Measurements from ENCODE around the gene IFT81.

The IFT81 gene

DNA sequence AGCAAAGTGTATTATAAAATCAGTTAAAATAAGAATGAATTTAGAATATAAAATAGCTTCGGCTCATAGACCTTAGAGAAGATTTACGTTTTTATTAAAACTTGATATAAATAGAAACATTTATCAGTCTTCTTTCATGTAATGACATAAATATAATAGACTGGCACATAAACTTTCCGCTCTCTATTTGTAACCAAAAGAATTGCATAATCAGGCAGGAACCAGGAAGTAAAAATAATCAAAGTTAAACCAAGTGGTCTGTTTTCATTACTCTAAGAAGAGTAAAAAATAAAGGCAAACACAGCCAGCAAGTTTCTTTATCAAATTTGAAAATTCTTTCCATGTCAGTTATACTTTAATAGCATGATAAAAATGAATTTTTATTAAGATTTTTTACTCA is 110.6 kb downstream of the IFT81 start:
- Histone ChIP-seq H3K27ac (ENCODE audit: low read length) (no peak overlapping the region), H3K9me3 (ENCODE audit: control insufficient read depth in 1 of 2, low read length in 2 of 2) (no peaks in the 10 kb centered on the region), H3K36me3 (ENCODE audit: control insufficient read depth in 1 of 2, insufficient read depth in 2 of 2, low read length in 2 of 2) (no peaks in the 10 kb centered on the region), H3K4me1 (ENCODE audit: control insufficient read depth in 1 of 2, insufficient read depth in 2 of 2, low read length in 2 of 2) (peaks cover 0 to 9% of the 10 kb centered on the region in 2 donors), H3K4me3 (ENCODE audit: low read depth in 1 of 2, low read length in 2 of 2) (no peak overlapping the region), H3K27me3 (ENCODE audit: low read depth, low read length) (no peaks in the 10 kb centered on the region)

GRCh38 chr12:110235383-110235782 is 111.2 kb downstream of the IFT81 start:
- Histone ChIP-seq H3K27ac (ENCODE audit: low read length) (no peak overlapping the region), H3K4me3 (ENCODE audit: low read depth in 1 of 2, low read length in 2 of 2) (no peak overlapping the region), H3K9me3 (ENCODE audit: control insufficient read depth in 1 of 2, low read length in 2 of 2) (no peaks in the 10 kb centered on the region), H3K4me1 (ENCODE audit: control insufficient read depth in 1 of 2, insufficient read depth in 2 of 2, low read length in 2 of 2) (peaks cover 0 to 9% of the 10 kb centered on the region in 2 donors), H3K36me3 (ENCODE audit: control insufficient read depth in 1 of 2, insufficient read depth in 2 of 2, low read length in 2 of 2) (no peaks in the 10 kb centered on the region), H3K27me3 (ENCODE audit: low read depth, low read length) (no peaks in the 10 kb centered on the region)

DNA sequence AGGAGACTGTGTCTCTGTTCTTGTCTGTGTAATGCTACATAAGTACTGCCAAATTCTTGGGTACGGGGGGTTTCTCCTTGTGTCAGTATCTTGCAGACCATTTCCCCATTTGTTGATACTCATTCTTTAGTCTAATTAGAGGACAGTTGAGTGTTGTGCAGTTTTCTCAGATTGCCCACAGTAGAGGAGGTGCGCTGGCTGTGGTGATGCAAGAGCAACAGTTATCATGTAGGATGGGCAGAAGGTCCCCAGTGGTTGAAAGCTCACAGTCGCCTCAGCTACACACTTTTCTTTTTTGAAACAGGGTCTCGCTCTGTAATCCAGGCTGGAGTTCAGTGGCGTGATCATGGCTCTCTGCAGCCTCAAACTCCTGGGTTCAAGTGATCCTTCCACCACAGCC is 119.1 kb downstream of the IFT81 start:
- H3K27ac ChIP-seq (ENCODE audit: low read length) = no peak overlapping the region
- no peaks in the 10 kb centered on the region for H3K27me3 ChIP-seq (ENCODE audit: low read depth, low read length)
- no peaks in the 10 kb centered on the region for H3K36me3 ChIP-seq (ENCODE audit: control insufficient read depth in 1 of 2, insufficient read depth in 2 of 2, low read length in 2 of 2)
- no peak overlapping the region for H3K4me3 ChIP-seq (ENCODE audit: low read depth in 1 of 2, low read length in 2 of 2)
- H3K4me1 ChIP-seq (ENCODE audit: control insufficient read depth in 1 of 2, insufficient read depth in 2 of 2, low read length in 2 of 2) = peaks cover 14 to 21% of the 10 kb centered on the region in 2 donors
- no peaks in the 10 kb centered on the region for H3K9me3 ChIP-seq (ENCODE audit: control insufficient read depth in 1 of 2, low read length in 2 of 2)

DNA sequence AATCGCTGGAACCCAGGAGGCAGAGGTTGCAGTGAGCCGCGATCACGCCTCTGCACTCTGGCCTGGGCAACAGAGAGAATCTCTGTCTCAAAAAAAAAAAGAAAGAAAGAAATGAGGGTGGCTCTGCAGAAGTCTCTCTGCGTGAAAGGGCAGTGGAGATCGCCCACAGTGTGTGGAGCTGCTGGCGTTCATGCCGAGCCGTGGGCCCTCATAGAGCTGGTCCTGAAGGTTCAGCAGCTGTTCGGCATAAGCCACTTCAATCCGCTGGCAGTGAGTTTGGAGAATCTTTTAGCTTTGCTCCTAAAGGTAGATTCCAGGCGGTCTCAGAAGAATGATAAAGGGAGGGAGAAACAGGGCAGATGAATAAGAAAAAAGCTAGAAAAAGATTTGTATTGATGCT is 120.2 kb downstream of the IFT81 start:
- Histone ChIP-seq H3K27ac (ENCODE audit: low read length) (no peak overlapping the region), H3K9me3 (ENCODE audit: control insufficient read depth in 1 of 2, low read length in 2 of 2) (no peaks in the 10 kb centered on the region), H3K4me1 (ENCODE audit: control insufficient read depth in 1 of 2, insufficient read depth in 2 of 2, low read length in 2 of 2) (peaks cover 16 to 30% of the 10 kb centered on the region in 2 donors), H3K36me3 (ENCODE audit: control insufficient read depth in 1 of 2, insufficient read depth in 2 of 2, low read length in 2 of 2) (no peaks in the 10 kb centered on the region), H3K27me3 (ENCODE audit: low read depth, low read length) (no peaks in the 10 kb centered on the region), H3K4me3 (ENCODE audit: low read depth in 1 of 2, low read length in 2 of 2) (no peak overlapping the region)

- Histone ChIP-seq H3K27me3 (ENCODE audit: low read depth, low read length) (no peaks in the 10 kb centered on the region), H3K4me1 (ENCODE audit: control insufficient read depth in 1 of 2, insufficient read depth in 2 of 2, low read length in 2 of 2) (peaks cover 16 to 35% of the 10 kb centered on the region in 2 donors), H3K36me3 (ENCODE audit: control insufficient read depth in 1 of 2, insufficient read depth in 2 of 2, low read length in 2 of 2) (no peaks in the 10 kb centered on the region), H3K4me3 (ENCODE audit: low read depth in 1 of 2, low read length in 2 of 2) (no peak overlapping the region), H3K27ac (ENCODE audit: low read length) (no peak overlapping the region), H3K9me3 (ENCODE audit: control insufficient read depth in 1 of 2, low read length in 2 of 2) (no peaks in the 10 kb centered on the region)
Measured at GRCh38 chr12:110244829-110245228, 120.7 kb downstream of the IFT81 start.

- no peak overlapping the region for H3K27ac ChIP-seq (ENCODE audit: low read length)
- no peaks in the 10 kb centered on the region for H3K27me3 ChIP-seq (ENCODE audit: low read depth, low read length)
- no peaks in the 10 kb centered on the region for H3K9me3 ChIP-seq (ENCODE audit: control insufficient read depth in 1 of 2, low read length in 2 of 2)
- H3K4me3 ChIP-seq (ENCODE audit: low read depth in 1 of 2, low read length in 2 of 2) = no peak overlapping the region
- H3K36me3 ChIP-seq (ENCODE audit: control insufficient read depth in 1 of 2, insufficient read depth in 2 of 2, low read length in 2 of 2) = no peaks in the 10 kb centered on the region
- peaks cover 16 to 40% of the 10 kb centered on the region in 2 donors for H3K4me1 ChIP-seq (ENCODE audit: control insufficient read depth in 1 of 2, insufficient read depth in 2 of 2, low read length in 2 of 2)
Measured at GRCh38 chr12:110245369-110245772, 121.2 kb downstream of the IFT81 start.

DNA sequence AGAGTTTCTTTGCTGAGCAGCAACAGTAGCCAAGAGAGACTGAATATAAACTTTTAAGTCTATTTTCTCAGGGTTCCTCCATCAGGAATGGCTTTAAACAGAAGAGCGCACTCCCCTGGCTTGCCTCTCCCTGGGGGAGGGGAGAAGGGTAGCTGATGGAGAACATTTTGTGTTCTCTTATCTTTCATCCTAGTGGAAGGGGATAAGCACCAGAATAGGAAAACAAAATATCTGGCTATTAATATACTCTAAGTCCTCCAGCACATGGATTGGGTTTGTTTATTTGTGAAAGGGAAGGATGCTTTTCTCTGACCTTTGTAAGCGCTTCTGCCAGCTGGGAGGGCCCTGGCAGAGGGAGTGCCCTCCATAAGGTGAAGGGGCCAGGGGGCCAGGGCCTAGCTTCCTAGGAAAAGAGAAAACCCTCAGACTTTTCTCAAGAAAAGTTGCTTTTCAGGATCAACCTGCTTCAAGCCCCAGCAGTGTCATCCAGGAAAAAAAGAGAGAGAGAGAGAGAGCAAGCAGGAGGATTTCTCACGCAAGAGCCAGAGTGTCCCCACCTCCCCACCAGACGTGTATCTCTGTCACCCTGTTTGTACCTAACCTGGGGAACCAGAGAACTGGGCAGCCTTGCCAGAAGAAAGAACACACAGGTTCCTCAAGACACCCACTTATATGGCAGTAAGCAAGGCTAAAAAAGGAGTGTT is 122.6 kb downstream of the IFT81 start:
- Histone ChIP-seq H3K4me1 (ENCODE audit: control insufficient read depth in 1 of 2, insufficient read depth in 2 of 2, low read length in 2 of 2) (peaks cover 16 to 41% of the 10 kb centered on the region in 2 donors), H3K36me3 (ENCODE audit: control insufficient read depth in 1 of 2, insufficient read depth in 2 of 2, low read length in 2 of 2) (no peaks in the 10 kb centered on the region), H3K27ac (ENCODE audit: low read length) (peak overlapping the region; percentile 80), H3K27me3 (ENCODE audit: low read depth, low read length) (no peaks in the 10 kb centered on the region), H3K4me3 (ENCODE audit: low read depth in 1 of 2, low read length in 2 of 2) (no peak overlapping the region), H3K9me3 (ENCODE audit: control insufficient read depth in 1 of 2, low read length in 2 of 2) (no peaks in the 10 kb centered on the region)

GRCh38 chr12:110247340-110248095 is 123.4 kb downstream of the IFT81 start:
- peaks cover 16 to 41% of the 10 kb centered on the region in 2 donors for H3K4me1 ChIP-seq (ENCODE audit: control insufficient read depth in 1 of 2, insufficient read depth in 2 of 2, low read length in 2 of 2)
- H3K4me3 ChIP-seq (ENCODE audit: low read depth in 1 of 2, low read length in 2 of 2) = no peak overlapping the region
- H3K9me3 ChIP-seq (ENCODE audit: control insufficient read depth in 1 of 2, low read length in 2 of 2) = no peaks in the 10 kb centered on the region
- peak overlapping the region; percentile 80 for H3K27ac ChIP-seq (ENCODE audit: low read length)
- no peaks in the 10 kb centered on the region for H3K27me3 ChIP-seq (ENCODE audit: low read depth, low read length)
- no peaks in the 10 kb centered on the region for H3K36me3 ChIP-seq (ENCODE audit: control insufficient read depth in 1 of 2, insufficient read depth in 2 of 2, low read length in 2 of 2)

DNA sequence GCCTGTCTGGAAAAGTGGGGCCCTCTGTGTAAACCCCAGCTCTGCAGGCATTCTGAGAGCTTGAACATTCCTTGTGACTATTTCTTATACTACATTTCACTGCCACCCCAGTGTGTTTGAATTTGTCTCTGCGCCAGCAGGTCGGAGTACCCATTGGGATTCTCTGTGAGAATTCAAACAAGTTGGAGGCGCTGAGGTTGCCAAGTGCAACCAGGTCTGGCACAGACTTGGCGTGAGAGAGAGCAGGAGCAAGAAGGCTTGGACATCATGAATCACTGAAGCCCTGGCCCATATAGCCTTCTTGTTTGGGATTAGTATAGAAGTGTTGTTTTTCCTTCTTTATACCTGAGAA is 123.9 kb downstream of the IFT81 start:
- Histone ChIP-seq H3K9me3 (ENCODE audit: control insufficient read depth in 1 of 2, low read length in 2 of 2) (no peaks in the 10 kb centered on the region), H3K27ac (ENCODE audit: low read length) (peak overlapping the region; percentile 80), H3K36me3 (ENCODE audit: control insufficient read depth in 1 of 2, insufficient read depth in 2 of 2, low read length in 2 of 2) (no peaks in the 10 kb centered on the region), H3K4me1 (ENCODE audit: control insufficient read depth in 1 of 2, insufficient read depth in 2 of 2, low read length in 2 of 2) (peaks cover 19 to 41% of the 10 kb centered on the region in 2 donors), H3K27me3 (ENCODE audit: low read depth, low read length) (no peaks in the 10 kb centered on the region), H3K4me3 (ENCODE audit: low read depth in 1 of 2, low read length in 2 of 2) (no peak overlapping the region)

GRCh38 chr12:110249105-110249504 is 124.9 kb downstream of the IFT81 start:
- Histone ChIP-seq H3K9me3 (ENCODE audit: control insufficient read depth in 1 of 2, low read length in 2 of 2) (no peaks in the 10 kb centered on the region), H3K27ac (ENCODE audit: low read length) (peak overlapping the region; percentile 72), H3K4me3 (ENCODE audit: low read depth in 1 of 2, low read length in 2 of 2) (no peak overlapping the region), H3K36me3 (ENCODE audit: control insufficient read depth in 1 of 2, insufficient read depth in 2 of 2, low read length in 2 of 2) (no peaks in the 10 kb centered on the region), H3K27me3 (ENCODE audit: low read depth, low read length) (no peaks in the 10 kb centered on the region), H3K4me1 (ENCODE audit: control insufficient read depth in 1 of 2, insufficient read depth in 2 of 2, low read length in 2 of 2) (peaks cover 19 to 41% of the 10 kb centered on the region in 2 donors)

- Histone ChIP-seq H3K4me3 (ENCODE audit: low read depth in 1 of 2, low read length in 2 of 2) (no peak overlapping the region), H3K4me1 (ENCODE audit: control insufficient read depth in 1 of 2, insufficient read depth in 2 of 2, low read length in 2 of 2) (peaks cover 19 to 41% of the 10 kb centered on the region in 2 donors), H3K9me3 (ENCODE audit: control insufficient read depth in 1 of 2, low read length in 2 of 2) (no peaks in the 10 kb centered on the region), H3K36me3 (ENCODE audit: control insufficient read depth in 1 of 2, insufficient read depth in 2 of 2, low read length in 2 of 2) (no peaks in the 10 kb centered on the region), H3K27me3 (ENCODE audit: low read depth, low read length) (no peaks in the 10 kb centered on the region), H3K27ac (ENCODE audit: low read length) (peak overlapping the region; percentile 72)
Measured at GRCh38 chr12:110249716-110250225, 125.6 kb downstream of the IFT81 start.

Measured in muscle layer of duodenum (tissue), 2 donors.